GM12878 (cell line): Measurements from ENCODE around the gene CDC42BPA. TPM values are rescaled to one million over a fixed set of nuclear protein-coding genes. Genes with fewer than 3 reads are reported as not detected.

Experiments
- ATAC-seq: fragments of 200-7000 bp; cut with Tn5 transposase; 3 replicates; pipeline ENCODE4 v1.9.1; 2020; ENCODE audit warnings: mild to moderate bottlenecking, moderate library complexity
- BruUV-seq: library from RNA; stranded (reverse); fragments of 400-500 nt; replicated peaks from 2 replicates; lab custom pipeline; 2021; lab: Mats Ljungman, UMichigan
- CTCF ChIA-PET: fragments of 300-600 bp; sonication (Branson Sonifier 250); formaldehyde crosslinking; extraction: SDS; loops from one replicate; lab custom pipeline; 2021; ENCODE audit warnings: inconsistent platforms; lab: Yijun Ruan, JAX
- POLR2A ChIA-PET: fragments of 350-600 bp; formaldehyde crosslinking; extraction: SDS; loops from one replicate; lab custom pipeline; 2021; ENCODE audit warnings: inconsistent platforms; lab: Charles Lee
- RAD21 ChIA-PET: fragments of 300-600 bp; sonication (Branson Sonifier 250); formaldehyde crosslinking; loops from one replicate; lab custom pipeline; 2023; ENCODE audit warnings: antibody characterized with exemption; ENCODE audit not compliant: unreplicated experiment; lab: Charles Lee
- SMC1A ChIA-PET: fragments of 300-600 bp; sonication (Branson Sonifier 250); formaldehyde crosslinking; loops from one replicate; lab custom pipeline; 2023; ENCODE audit not compliant: unreplicated experiment, uncharacterized antibody; lab: Charles Lee
- DNase-seq: peaks from one replicate; pipeline ENCODE4 v3.0.0-alpha.2; 2011; ENCODE audit warnings: low read depth, low spot score
- FAIRE-seq: peaks from 3 replicates; lab custom pipeline; 2011; peaks lifted over from hg19 to GRCh38; lab: Jason Lieb, UNC
- H2AFZ ChIP-seq: 2 replicates; pipeline ENCODE4 v1.6.0; 2011; ENCODE audit warnings: low read depth, low read length, control low read depth; ENCODE audit not compliant: control insufficient read depth
- H3K27ac ChIP-seq: 2 replicates; pipeline ENCODE4 v1.5.1; 2011; ENCODE audit warnings: control low read depth; ENCODE audit not compliant: control insufficient read depth, insufficient read depth
- H3K27me3 ChIP-seq, 2 experiments: replicated peaks in 1 of 2; 2 replicates each; pipeline versions ENCODE4 v1.6.0 to v1.6.1; 2011; ENCODE audit warnings: low read length in 1 of 2; ENCODE audit not compliant: control insufficient read depth in 2 of 2, insufficient read depth in 2 of 2
- H3K36me3 ChIP-seq, 2 experiments: 2 replicates each; pipeline ENCODE4 v1.5.1; 2011; ENCODE audit warnings: low read length in 1 of 2; ENCODE audit not compliant: control insufficient read depth in 2 of 2, insufficient read depth in 2 of 2
- H3K4me1 ChIP-seq: 2 replicates; pipeline ENCODE4 v1.6.1; 2011; ENCODE audit warnings: mild to moderate bottlenecking, low read length, moderate library complexity, mixed read lengths; ENCODE audit not compliant: control insufficient read depth, insufficient read depth
- H3K4me2 ChIP-seq: 2 replicates; pipeline ENCODE4 v1.6.0; 2011; ENCODE audit warnings: control low read depth; ENCODE audit not compliant: control insufficient read depth, insufficient read depth
- H3K4me3 ChIP-seq: fragments of 200-600 bp; sonication (generic); 2 replicates; pipeline ENCODE4 v1.5.1; 2016
- H3K79me2 ChIP-seq: 2 replicates; pipeline ENCODE4 v1.6.0; 2011; ENCODE audit warnings: low read length; ENCODE audit not compliant: control insufficient read depth, insufficient read depth
- H3K9ac ChIP-seq: 2 replicates; pipeline ENCODE4 v1.8.0; 2011; ENCODE audit warnings: low read length, control low read depth, mixed read lengths; ENCODE audit not compliant: control insufficient read depth, insufficient read depth
- H3K9me3 ChIP-seq: replicated peaks from 3 replicates; pipeline ENCODE4 v1.5.1; 2011; ENCODE audit warnings: mild to moderate bottlenecking, low read length; ENCODE audit not compliant: control insufficient read depth, insufficient read depth
- H4K20me1 ChIP-seq: 2 replicates; pipeline ENCODE4 v1.6.0; 2011; ENCODE audit not compliant: control insufficient read depth, insufficient read depth
- BACH1 ChIP-seq: fragments of 450-650 bp; IDR thresholded peaks from 2 replicates; pipeline ENCODE4 v1.6.1; 2017; ENCODE audit warnings: mild to moderate bottlenecking, borderline replicate concordance
- HDAC2 ChIP-seq: fragments of 200-600 bp; sonication (generic); IDR thresholded peaks from 2 replicates; pipeline ENCODE4 v1.6.1; 2017
- IRF4 ChIP-seq: IDR thresholded peaks from 2 replicates; pipeline ENCODE4 v1.6.1; 2011; ENCODE audit warnings: low read depth, low read length
- JUNB ChIP-seq: IDR thresholded peaks from 2 replicates; pipeline ENCODE4 v1.6.1; 2016; ENCODE audit warnings: antibody characterized with exemption, mild to moderate bottlenecking
- MAX ChIP-seq: IDR thresholded peaks from 2 replicates; pipeline ENCODE4 v1.6.1; 2012; ENCODE audit warnings: low read depth, low read length, improper control_type of control experiment
- MEF2A ChIP-seq: IDR thresholded peaks from 2 replicates; pipeline ENCODE4 v1.6.1; 2011; ENCODE audit warnings: low read depth, mild to moderate bottlenecking, low read length, moderate library complexity; ENCODE audit not compliant: insufficient read depth
- PML ChIP-seq: IDR thresholded peaks from 2 replicates; pipeline ENCODE4 v1.6.1; 2012; ENCODE audit warnings: low read length, inconsistent platforms
- RFX5 ChIP-seq: IDR thresholded peaks from 2 replicates; pipeline ENCODE4 v1.6.1; 2011; ENCODE audit warnings: low read depth, low read length, improper control_type of control experiment
- SMAD5 ChIP-seq: IDR thresholded peaks from 2 replicates; pipeline ENCODE4 v1.6.1; 2016; ENCODE audit warnings: antibody characterized with exemption, low read depth
- TCF12 ChIP-seq: IDR thresholded peaks from 2 replicates; pipeline ENCODE4 v1.6.1; 2011; ENCODE audit warnings: low read depth, mild to moderate bottlenecking, low read length
- TCF7 ChIP-seq: IDR thresholded peaks from 2 replicates; pipeline ENCODE4 v1.6.1; 2014; ENCODE audit warnings: antibody characterized with exemption, borderline replicate concordance
- WGBS: methylation state at CpG from one replicate; pipeline ENCODE4 v1.1.6; 2016; ENCODE audit warnings: low lambda C conversion rate; ENCODE audit not compliant: insufficient replicate concordance, insufficient coverage; ENCODE audit errors: missing lambda C conversion rate; 5-methylcytosine and 5-hydroxymethylcytosine counted together
- in situ Hi-C: fragments of 300-500 bp; cut with MboI; formaldehyde crosslinking; loops from 9 replicates; pipeline ENCODE4 v1.14.3; 2018; ENCODE audit warnings: mixed read lengths
- intact Hi-C: fragments of 100-400 bp; cut with micrococcal nuclease; formaldehyde crosslinking; loops from one replicate; pipeline ENCODE4 v1.14.2; 2022; ENCODE audit not compliant: unreplicated experiment
- polyA plus RNA-seq, 11 experiments: library from polyadenylated mRNA; depleted of rRNA in 4 of 11; unstranded in 6 of 11; stranded (reverse) in 5 of 11; fragments of >200 nt; fragmentation: Nextera tagmentation in 4 of 11; fragmentation: Illumina TruSeq in 1 of 11; extraction: Ambion mirVana in 4 of 11; extraction: Trizol in 1 of 11; gene quantifications; 1 replicate in 1 of 11; 2 replicates in 10 of 11; pipeline versions ENCODE4 v1.2.1 to v1.2.3, GENCODE V29; 2011 to 2016; ENCODE audit warnings: inconsistent platforms in 2 of 11, missing spikeins in 2 of 11, low read depth in 1 of 11
- total RNA-seq, 4 experiments: library from RNA; depleted of rRNA in 3 of 4; stranded (reverse); fragments of >200 nt in 3 of 4; fragmentation: Illumina TruSeq in 1 of 4; extraction: Trizol in 1 of 4; gene quantifications; 2 replicates each; pipeline versions ENCODE4 v1.2.1 to v1.2.3, GENCODE V29; 2013 to 2021
- TF ChIP-seq, protein P1 (sequence below): fragments of 450-650 bp; formaldehyde crosslinking; IDR thresholded peaks from 2 replicates; pipeline ENCODE4 v1.4.0; 2022; ENCODE audit warnings: mild to moderate bottlenecking, moderate library complexity

Gene CDC42BPA
- total and polyA plus RNA-seq, 10 of the 15 experiments (the other 5 are each of a cell fraction or from before 2014, with no cell fraction given) = 0.02 to 0.52 (median 0.10) TPM

DNA sequence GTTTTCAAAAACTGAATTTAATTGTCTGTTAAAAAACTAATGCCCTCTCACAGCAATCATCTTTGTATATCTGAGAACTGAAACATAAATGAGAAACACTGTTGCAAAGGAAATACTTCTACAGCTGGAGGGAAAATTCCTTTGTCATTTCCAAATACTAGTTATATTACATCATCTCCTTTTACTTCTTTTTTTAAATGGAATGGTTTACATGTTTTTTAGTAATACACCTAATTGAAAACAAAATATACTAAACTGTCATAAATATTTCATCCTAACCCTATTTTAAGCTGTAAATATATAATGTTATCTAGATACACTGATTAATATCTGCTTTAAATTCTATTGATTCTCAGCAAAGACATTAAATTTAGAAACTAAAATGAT lies 19.1 kb downstream of the CDC42BPA start:
- no peaks in the 10 kb centered on the region for H3K4me1 ChIP-seq
- H3K9ac ChIP-seq = no peak overlapping the region
- no peaks in the 10 kb centered on the region for H3K27me3 ChIP-seq
- no peaks in the 10 kb centered on the region for H3K36me3 ChIP-seq
- FAIRE-seq (no peak), DNase-seq (no peak), ATAC-seq (no peak)
- H3K4me2 ChIP-seq = no peak overlapping the region
- H3K4me3 ChIP-seq = no peak overlapping the region
- intact Hi-C loops (no loop called here), in situ Hi-C loops (no loop called here)
- no peaks in the 10 kb centered on the region for H3K79me2 ChIP-seq
- BruUV-seq = no TSS peak
- H3K27ac ChIP-seq = no peak overlapping the region
- no peak overlapping the region for H2AFZ ChIP-seq
- TF ChIP-seq SMAD5 (no peak), JUNB (no peak), TCF7 (no peak), BACH1 (no peak), PML (no peak), HDAC2 (no peak)
- POLR2A ChIA-PET = no interaction called here
- no peaks in the 10 kb centered on the region for H4K20me1 ChIP-seq
- H3K9me3 ChIP-seq = no peaks in the 10 kb centered on the region
- CTCF ChIA-PET = interaction anchor here (1.4 kb wide), 1 partner anchor 9 kb away, joined by 3 read pairs; no protein-coding TSS in a partner anchor
- RAD21 ChIA-PET = no interaction called here
- SMC1A ChIA-PET = interaction anchor here (1.2 kb wide), 1 partner anchor 73 kb away, joined by 4 read pairs; no protein-coding TSS in a partner anchor

GRCh38 chr1:227298512-227299240 lies 19.6 kb downstream of the CDC42BPA start:
- DNase-seq = no peak
- in situ Hi-C loops = no loop called here
- ChIA-PET SMC1A (interaction anchor here (1.2 kb wide), 1 partner anchor 72 kb away, joined by 4 read pairs; no protein-coding TSS in a partner anchor), CTCF (interaction anchor here (1.4 kb wide), 1 partner anchor 10 kb away, joined by 3 read pairs; no protein-coding TSS in a partner anchor), RAD21 (no interaction called here)
- ATAC-seq = no peak
- BruUV-seq = no TSS peak
- no peak overlapping the region for H3K4me3 ChIP-seq
- H3K27me3 ChIP-seq = no peaks in the 10 kb centered on the region
- H4K20me1 ChIP-seq = no peaks in the 10 kb centered on the region
- H3K9me3 ChIP-seq = no peaks in the 10 kb centered on the region
- no peak overlapping the region for H3K27ac ChIP-seq
- 47% methylated on average over 3 of the region's 3 CpGs for WGBS
- no peak overlapping the region for H2AFZ ChIP-seq
- FAIRE-seq = peak; percentile 31
- no peak overlapping the region for H3K4me2 ChIP-seq
- H3K36me3 ChIP-seq = no peaks in the 10 kb centered on the region
- no peak overlapping the region for H3K9ac ChIP-seq
- H3K4me1 ChIP-seq = no peaks in the 10 kb centered on the region
- H3K79me2 ChIP-seq = no peaks in the 10 kb centered on the region
- no peak for TF ChIP-seq RFX5
- TF ChIP-seq HDAC2 = no peak
- TF ChIP-seq IRF4 = no peak
- TF ChIP-seq TCF12 = no peak
- no peak for TF ChIP-seq MEF2A
- TF ChIP-seq MAX = no peak
- TF ChIP-seq, protein P1, sequence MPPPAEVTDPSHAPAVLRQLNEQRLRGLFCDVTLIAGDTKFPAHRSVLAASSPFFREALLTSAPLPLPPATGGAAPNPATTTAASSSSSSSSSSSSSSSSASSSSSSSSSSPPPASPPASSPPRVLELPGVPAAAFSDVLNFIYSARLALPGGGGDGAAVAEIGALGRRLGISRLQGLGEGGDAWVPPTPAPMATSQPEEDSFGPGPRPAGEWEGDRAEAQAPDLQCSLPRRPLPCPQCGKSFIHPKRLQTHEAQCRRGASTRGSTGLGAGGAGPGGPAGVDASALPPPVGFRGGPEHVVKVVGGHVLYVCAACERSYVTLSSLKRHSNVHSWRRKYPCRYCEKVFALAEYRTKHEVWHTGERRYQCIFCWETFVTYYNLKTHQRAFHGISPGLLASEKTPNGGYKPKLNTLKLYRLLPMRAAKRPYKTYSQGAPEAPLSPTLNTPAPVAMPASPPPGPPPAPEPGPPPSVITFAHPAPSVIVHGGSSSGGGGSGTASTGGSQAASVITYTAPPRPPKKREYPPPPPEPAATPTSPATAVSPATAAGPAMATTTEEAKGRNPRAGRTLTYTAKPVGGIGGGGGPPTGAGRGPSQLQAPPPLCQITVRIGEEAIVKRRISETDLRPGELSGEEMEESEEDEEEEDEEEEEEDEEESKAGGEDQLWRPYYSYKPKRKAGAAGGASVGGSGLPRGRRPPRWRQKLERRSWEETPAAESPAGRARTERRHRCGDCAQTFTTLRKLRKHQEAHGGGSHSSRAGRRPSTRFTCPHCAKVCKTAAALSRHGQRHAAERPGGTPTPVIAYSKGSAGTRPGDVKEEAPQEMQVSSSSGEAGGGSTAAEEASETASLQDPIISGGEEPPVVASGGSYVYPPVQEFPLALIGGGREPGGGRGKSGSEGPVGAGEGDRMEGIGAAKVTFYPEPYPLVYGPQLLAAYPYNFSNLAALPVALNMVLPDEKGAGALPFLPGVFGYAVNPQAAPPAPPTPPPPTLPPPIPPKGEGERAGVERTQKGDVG (CRISPR knock-in tag) = no peak
- TF ChIP-seq, all 136 proteins: peak for 0
- intact Hi-C loops = no loop called here
- POLR2A ChIA-PET = no interaction called here
